ENCODE data around the gene RNU1-3. TPM values are rescaled to one million over a fixed set of nuclear protein-coding genes. Genes with fewer than 3 reads are reported as not detected.
"Not testable (repeated sequence)": the region's sequence is repeated elsewhere in the genome, so short reads cannot be mapped to it uniquely, and the experiment has no call there.

The RNU1-3 gene
- total RNA-seq, 2 donors from 2014 or later: under 0.01 TPM

- not testable (repeated sequence) for H3K4me1 ChIP-seq (ENCODE audit: control insufficient read depth in 1 of 2, low read depth in 2 of 2); H3K36me3 ChIP-seq; ATAC-seq (ENCODE audit: insufficient number of reproducible peaks, low FRiP score, low read depth); H3K4me3 ChIP-seq; H3K27me3 ChIP-seq (replicated peaks; ENCODE audit: insufficient read depth); DNase-seq (ENCODE audit: low spot score); H3K27ac ChIP-seq; H3K9me3 ChIP-seq
Observed at GRCh38 chr1:16704076-16704475, 37.3 kb upstream of the RNU1-3 start.

DNA sequence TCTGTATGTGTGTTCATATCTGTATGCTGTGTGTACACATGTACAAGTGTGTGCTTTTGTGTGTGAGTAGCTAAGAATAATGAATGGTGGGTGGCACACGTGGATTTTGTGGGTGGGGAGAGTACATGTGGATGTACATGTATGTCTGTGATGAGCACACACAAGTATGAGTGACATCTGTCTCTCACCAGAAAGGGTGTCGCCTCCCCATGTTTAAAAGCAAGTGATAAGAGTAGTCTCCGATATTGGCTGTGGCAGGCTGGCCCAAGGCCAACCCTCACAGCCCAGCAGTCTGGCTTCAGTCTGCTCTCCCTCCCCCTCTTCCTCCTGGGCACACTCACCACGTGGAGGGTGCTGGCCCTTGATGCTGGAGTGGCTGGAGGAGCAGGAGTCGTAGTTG, 36.9 kb upstream of the RNU1-3 start:
- H3K27me3 ChIP-seq (replicated peaks; ENCODE audit: insufficient read depth); ATAC-seq (ENCODE audit: insufficient number of reproducible peaks, low FRiP score, low read depth); DNase-seq (ENCODE audit: low spot score); H3K9me3 ChIP-seq; H3K4me1 ChIP-seq (ENCODE audit: control insufficient read depth in 1 of 2, low read depth in 2 of 2); H3K4me3 ChIP-seq; H3K27ac ChIP-seq; H3K36me3 ChIP-seq: not testable (repeated sequence)

DNA sequence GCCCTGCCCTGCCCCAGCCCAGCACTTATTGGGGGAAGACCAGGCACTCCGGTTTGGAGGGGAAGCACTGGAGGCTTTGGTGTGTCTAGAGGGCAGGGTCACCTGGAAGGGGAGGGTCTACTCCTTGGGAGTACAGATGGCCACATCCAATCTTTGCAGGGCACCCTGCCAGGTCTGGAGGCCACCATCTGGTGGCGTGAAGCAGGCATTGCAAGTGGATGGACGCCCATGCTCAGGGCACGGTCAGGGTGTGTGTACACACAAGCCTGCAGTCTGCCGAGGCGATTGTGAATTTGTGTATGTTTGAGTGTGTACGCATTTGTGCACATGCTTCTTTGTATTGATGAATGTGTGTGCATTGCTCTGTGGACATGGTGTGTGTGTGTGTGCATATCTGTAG, 36.4 kb upstream of the RNU1-3 start:
- not testable (repeated sequence) for H3K36me3 ChIP-seq; H3K4me3 ChIP-seq; DNase-seq (ENCODE audit: low spot score); H3K27ac ChIP-seq; H3K4me1 ChIP-seq (ENCODE audit: control insufficient read depth in 1 of 2, low read depth in 2 of 2); ATAC-seq (ENCODE audit: insufficient number of reproducible peaks, low FRiP score, low read depth); H3K9me3 ChIP-seq; H3K27me3 ChIP-seq (replicated peaks; ENCODE audit: insufficient read depth)

- H3K4me3 ChIP-seq; ATAC-seq (ENCODE audit: insufficient number of reproducible peaks, low FRiP score, low read depth); H3K36me3 ChIP-seq; H3K4me1 ChIP-seq (ENCODE audit: control insufficient read depth in 1 of 2, low read depth in 2 of 2); H3K9me3 ChIP-seq; H3K27ac ChIP-seq; H3K27me3 ChIP-seq (replicated peaks; ENCODE audit: insufficient read depth); DNase-seq (ENCODE audit: low spot score): not testable (repeated sequence)
Observed at GRCh38 chr1:16702280-16702679, 35.5 kb upstream of the RNU1-3 start.

- H3K27me3 ChIP-seq (replicated peaks; ENCODE audit: insufficient read depth); ATAC-seq (ENCODE audit: insufficient number of reproducible peaks, low FRiP score, low read depth); H3K9me3 ChIP-seq; H3K36me3 ChIP-seq; H3K4me3 ChIP-seq; H3K4me1 ChIP-seq (ENCODE audit: control insufficient read depth in 1 of 2, low read depth in 2 of 2); H3K27ac ChIP-seq; DNase-seq (ENCODE audit: low spot score): not testable (repeated sequence)
Observed at GRCh38 chr1:16701189-16701588, 34.4 kb upstream of the RNU1-3 start.

DNA sequence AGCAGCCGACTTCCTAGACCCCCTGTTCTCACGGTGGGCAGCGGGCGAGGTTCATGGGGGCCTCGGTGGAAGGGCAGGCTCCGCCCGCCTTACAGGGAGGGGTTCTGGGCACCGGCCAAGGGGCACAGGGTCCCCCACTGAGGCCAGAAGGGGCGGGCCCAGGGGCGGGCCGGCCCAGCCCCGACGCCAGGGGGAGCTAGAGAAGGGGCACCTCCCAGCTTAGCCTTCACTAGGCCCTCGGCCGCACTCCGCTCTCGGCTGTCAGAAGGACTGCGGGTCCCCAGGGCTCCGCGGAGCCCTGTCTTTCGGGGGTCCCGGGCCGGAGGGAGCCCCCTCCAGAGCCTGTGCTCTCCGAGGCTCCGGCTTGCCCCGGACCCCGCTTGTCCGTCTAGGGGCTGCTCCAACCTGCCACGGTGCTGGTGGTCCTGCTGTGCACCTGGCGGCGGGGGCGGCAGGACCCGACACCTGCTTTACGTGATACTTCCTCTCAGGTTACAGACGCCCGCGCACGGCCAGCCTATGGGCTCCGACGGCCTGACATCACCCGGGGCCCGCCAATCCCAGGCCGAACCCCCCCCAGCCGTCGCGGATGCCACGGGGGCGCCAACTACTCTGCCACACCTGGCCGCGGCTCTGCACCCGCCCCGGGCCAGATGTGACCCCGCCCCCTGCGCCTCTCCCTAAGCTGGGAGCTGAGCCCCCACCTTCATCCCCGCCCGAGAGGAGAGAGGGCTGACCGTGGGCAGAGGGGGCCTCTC, 33.6 kb upstream of the RNU1-3 start:
- ATAC-seq (ENCODE audit: insufficient number of reproducible peaks, low FRiP score, low read depth); H3K27me3 ChIP-seq (replicated peaks; ENCODE audit: insufficient read depth); DNase-seq (ENCODE audit: low spot score); H3K9me3 ChIP-seq; H3K4me1 ChIP-seq (ENCODE audit: control insufficient read depth in 1 of 2, low read depth in 2 of 2); H3K4me3 ChIP-seq; H3K36me3 ChIP-seq; H3K27ac ChIP-seq: not testable (repeated sequence)

GRCh38 chr1:16699440-16699839, 32.7 kb upstream of the RNU1-3 start:
- H3K4me1 ChIP-seq (ENCODE audit: control insufficient read depth in 1 of 2, low read depth in 2 of 2); H3K36me3 ChIP-seq; DNase-seq (ENCODE audit: low spot score); ATAC-seq (ENCODE audit: insufficient number of reproducible peaks, low FRiP score, low read depth); H3K4me3 ChIP-seq; H3K27ac ChIP-seq; H3K27me3 ChIP-seq (replicated peaks; ENCODE audit: insufficient read depth); H3K9me3 ChIP-seq: not testable (repeated sequence)

DNA sequence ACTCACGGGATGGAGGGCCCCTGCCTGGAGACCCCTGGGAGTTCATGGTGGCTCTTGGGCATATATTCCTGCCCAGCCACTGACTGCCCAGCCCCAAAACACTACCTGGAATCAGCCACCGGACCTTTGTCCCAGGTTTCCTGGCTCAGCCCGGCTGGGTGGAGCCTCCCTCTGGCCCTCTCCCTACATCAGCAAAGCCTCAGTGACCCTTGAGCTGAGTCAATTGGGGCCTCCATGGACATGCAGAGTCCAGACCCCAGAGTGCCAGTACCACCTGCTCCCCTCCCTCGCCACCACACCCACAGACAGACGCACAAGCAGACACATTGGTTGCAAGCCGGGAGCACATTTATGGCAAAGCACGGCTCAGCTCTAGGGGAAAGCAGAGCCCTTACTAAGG, 30.4 kb upstream of the RNU1-3 start:
- H3K27me3 ChIP-seq (replicated peaks; ENCODE audit: insufficient read depth); ATAC-seq (ENCODE audit: insufficient number of reproducible peaks, low FRiP score, low read depth); H3K4me3 ChIP-seq; H3K4me1 ChIP-seq (ENCODE audit: control insufficient read depth in 1 of 2, low read depth in 2 of 2); H3K36me3 ChIP-seq; DNase-seq (ENCODE audit: low spot score); H3K9me3 ChIP-seq; H3K27ac ChIP-seq: not testable (repeated sequence)

GRCh38 chr1:16696507-16697150, 29.9 kb upstream of the RNU1-3 start:
- H3K27ac ChIP-seq; H3K4me3 ChIP-seq; DNase-seq (ENCODE audit: low spot score); H3K27me3 ChIP-seq (replicated peaks; ENCODE audit: insufficient read depth); H3K4me1 ChIP-seq (ENCODE audit: control insufficient read depth in 1 of 2, low read depth in 2 of 2); H3K36me3 ChIP-seq; ATAC-seq (ENCODE audit: insufficient number of reproducible peaks, low FRiP score, low read depth); H3K9me3 ChIP-seq: not testable (repeated sequence)

- ATAC-seq (ENCODE audit: insufficient number of reproducible peaks, low FRiP score, low read depth); DNase-seq (ENCODE audit: low spot score): not testable (repeated sequence)
Observed at GRCh38 chr1:16694308-16694702, 27.6 kb upstream of the RNU1-3 start.

DNA sequence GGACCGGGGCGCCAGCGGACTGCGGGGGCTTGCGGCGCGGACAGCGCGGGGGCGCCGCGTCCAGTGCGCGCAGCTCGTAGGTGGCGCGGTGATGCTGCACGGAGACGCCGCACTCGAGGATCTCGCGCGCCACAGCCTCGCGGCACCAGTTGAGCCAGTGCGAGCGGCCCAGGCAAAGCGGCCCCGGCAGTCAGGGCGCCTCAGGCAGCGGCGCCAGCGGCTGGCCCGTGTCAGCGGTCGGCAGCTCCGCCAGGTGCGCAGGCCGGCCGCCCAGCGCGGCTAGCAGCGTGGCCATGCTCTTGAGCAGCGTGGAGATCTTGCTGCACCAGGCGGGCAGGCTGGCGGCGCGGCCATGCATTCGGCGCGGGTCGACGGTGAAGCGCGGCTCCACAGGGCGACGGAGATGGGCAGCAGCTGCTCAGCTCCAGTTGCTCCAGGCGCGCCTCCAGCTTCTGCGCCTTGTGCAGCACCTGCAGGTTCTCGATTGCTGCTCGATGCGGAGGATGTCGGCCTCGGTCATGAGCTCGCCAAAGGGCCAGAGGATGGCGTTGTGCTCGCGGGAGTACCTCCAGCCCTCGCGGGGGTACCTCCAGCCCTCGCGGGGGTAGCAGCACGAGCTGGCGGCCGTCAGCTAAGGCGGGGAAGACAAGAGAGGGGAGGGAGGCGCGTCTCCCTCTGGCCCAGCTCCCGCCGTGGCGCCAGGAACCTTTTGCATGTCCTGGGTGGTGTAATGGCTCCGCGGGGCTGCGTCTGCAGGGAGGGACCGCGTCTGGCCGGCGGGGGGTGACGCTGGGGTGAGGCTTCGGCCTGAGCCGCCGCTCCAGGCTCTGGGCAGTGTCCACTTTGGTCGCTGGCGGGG, 26.9 kb upstream of the RNU1-3 start:
- H3K9me3 ChIP-seq; H3K4me3 ChIP-seq; H3K27ac ChIP-seq; ATAC-seq (ENCODE audit: insufficient number of reproducible peaks, low FRiP score, low read depth); H3K27me3 ChIP-seq (replicated peaks; ENCODE audit: insufficient read depth); H3K36me3 ChIP-seq; H3K4me1 ChIP-seq (ENCODE audit: control insufficient read depth in 1 of 2, low read depth in 2 of 2); DNase-seq (ENCODE audit: low spot score): not testable (repeated sequence)

More at GRCh38 chr1:16694308-16694702, 27.6 kb upstream of the RNU1-3 start:
- not testable (repeated sequence) for H3K4me1 ChIP-seq (ENCODE audit: control insufficient read depth in 1 of 2, low read depth in 2 of 2); H3K9me3 ChIP-seq; H3K27me3 ChIP-seq (replicated peaks; ENCODE audit: insufficient read depth); H3K27ac ChIP-seq; H3K4me3 ChIP-seq; H3K36me3 ChIP-seq

Data from thoracic aorta (tissue), 2 donors.